Pons (tissue), 1 donor: ENCODE results near the gene SLC7A4.

Source experiments
- DNase-seq: peaks from one replicate; pipeline ENCODE4 v3.0.0-alpha.2; 2016; ENCODE audit warnings: low spot score

Gene SLC7A4

GRCh38 chr22:20986365-20986764 lies 46.0 kb downstream of the SLC7A4 start:
- DNase-seq: no peak

GRCh38 chr22:20985720-20986119 lies 46.6 kb downstream of the SLC7A4 start:
- no peak for DNase-seq

GRCh38 chr22:20983081-20983771 lies 49.1 kb downstream of the SLC7A4 start:
- DNase-seq: no peak

GRCh38 chr22:20982563-20982882 lies 49.8 kb downstream of the SLC7A4 start:
- DNase-seq: no peak

GRCh38 chr22:20981787-20982562 lies 50.4 kb downstream of the SLC7A4 start, which contains the start of gene LZTR1:
Gene LZTR1, plus strand, starts transcription at chr22:20982297. Its CDS starts 75 bp downstream, at chr22:20982372.
- peak; percentile 78 for DNase-seq

- no peak for DNase-seq
Observed at GRCh38 chr22:20980938-20981722, 51.2 kb downstream of the SLC7A4 start.

- DNase-seq: no peak
Observed at GRCh38 chr22:20980523-20980922, 51.8 kb downstream of the SLC7A4 start.

GRCh38 chr22:20979940-20980453 lies 52.4 kb downstream of the SLC7A4 start:
- no peak for DNase-seq

GRCh38 chr22:20979243-20979809 lies 53.0 kb downstream of the SLC7A4 start:
- no peak for DNase-seq
